ENCODE data around the gene SLC24A4. TPM values are rescaled to one million over a fixed set of nuclear protein-coding genes. Genes with fewer than 3 reads are reported as not detected.

The SLC24A4 gene
- total and polyA plus RNA-seq, 5 experiments from 2014 or later = 0.05 TPM; not detected in 4

DNA sequence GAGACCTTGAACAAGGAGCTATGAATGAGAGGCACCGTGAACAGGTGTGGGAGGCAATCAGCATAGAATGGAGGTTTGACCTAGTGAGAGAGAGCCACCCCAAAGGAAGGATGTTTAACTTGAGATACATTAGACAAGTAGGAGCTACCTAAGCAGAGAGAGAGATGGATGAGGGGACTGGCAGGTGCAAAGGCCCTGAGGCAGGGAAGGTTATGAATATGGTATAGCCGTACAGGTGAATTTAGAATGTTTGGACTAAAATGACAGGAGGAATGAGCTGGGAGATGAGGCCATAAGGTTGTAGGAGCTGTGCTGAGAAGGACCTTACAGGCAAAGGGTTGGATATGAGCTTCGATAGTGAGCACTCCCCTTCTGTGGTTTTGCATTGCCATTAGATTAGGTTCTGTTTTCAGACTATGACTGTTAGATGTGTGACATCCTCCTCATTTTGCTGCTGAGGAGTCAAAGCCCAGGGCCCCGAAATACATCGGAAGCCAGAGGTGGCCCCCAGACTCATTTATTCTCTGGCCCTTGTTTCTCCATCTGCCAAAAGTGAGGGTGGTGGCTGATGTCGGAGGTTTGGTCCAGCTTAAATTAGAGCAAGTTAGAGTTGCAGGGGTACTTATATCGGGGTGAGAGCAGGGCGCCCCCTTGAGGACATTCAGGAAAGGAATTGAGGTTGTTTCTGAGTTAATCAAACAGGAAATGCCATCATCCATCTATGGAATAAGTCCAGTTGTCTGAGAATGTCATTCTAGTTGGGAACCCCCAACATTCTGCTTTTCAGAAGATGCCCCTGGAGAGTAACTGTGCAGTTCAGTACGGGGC, 29.4 kb downstream of the SLC24A4 start:
- no peaks in the 10 kb centered on the region for H3K36me3 Mint-ChIP-seq
- H3K27ac Mint-ChIP-seq = peak overlapping the region in 2 of 10 donors; percentile 1 to 87
- H3K27me3 Mint-ChIP-seq = peaks cover 0 to 5% (median 1%) of the 10 kb centered on the region in 5 donors
- no peaks in the 10 kb centered on the region for H3K9me3 Mint-ChIP-seq
- H3K4me1 Mint-ChIP-seq = peaks cover 0 to 4% (median 1%) of the 10 kb centered on the region in 4 donors
- ATAC-seq (no peak), DNase-seq (peak in 2 of 10 donors; percentile 5 to 12)
- no peak overlapping the region for H3K4me3 Mint-ChIP-seq
- POLR2A ChIA-PET = no interaction called here

DNA sequence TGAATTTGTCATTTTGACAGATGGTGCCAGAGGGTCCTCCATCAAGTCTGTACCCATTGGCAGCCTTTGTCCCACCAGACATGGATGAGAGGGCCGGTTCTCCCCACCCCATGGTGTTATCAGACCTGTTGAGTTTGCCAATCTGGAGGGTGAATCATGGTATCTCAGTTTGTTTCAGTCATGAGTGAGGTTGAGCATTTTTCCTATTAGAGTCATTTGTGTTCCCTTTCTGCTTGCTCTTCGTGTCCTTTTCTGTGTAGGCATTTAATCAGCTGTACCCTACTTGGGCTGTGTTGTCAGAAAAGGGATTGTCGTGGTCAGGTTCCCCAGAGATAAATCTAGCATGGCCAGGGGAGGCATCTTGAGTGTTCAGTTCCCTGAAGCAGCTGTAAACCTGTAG, 30.5 kb downstream of the SLC24A4 start:
- no peak overlapping the region for H3K27ac Mint-ChIP-seq
- POLR2A ChIA-PET = no interaction called here
- H3K27me3 Mint-ChIP-seq = peaks cover 0 to 6% (median 1%) of the 10 kb centered on the region in 5 donors
- ATAC-seq (no peak), DNase-seq (no peak)
- H3K4me1 Mint-ChIP-seq = peaks cover 0 to 4% (median 1%) of the 10 kb centered on the region in 4 donors
- H3K36me3 Mint-ChIP-seq = no peaks in the 10 kb centered on the region
- H3K4me3 Mint-ChIP-seq = no peak overlapping the region
- H3K9me3 Mint-ChIP-seq = no peaks in the 10 kb centered on the region

DNA sequence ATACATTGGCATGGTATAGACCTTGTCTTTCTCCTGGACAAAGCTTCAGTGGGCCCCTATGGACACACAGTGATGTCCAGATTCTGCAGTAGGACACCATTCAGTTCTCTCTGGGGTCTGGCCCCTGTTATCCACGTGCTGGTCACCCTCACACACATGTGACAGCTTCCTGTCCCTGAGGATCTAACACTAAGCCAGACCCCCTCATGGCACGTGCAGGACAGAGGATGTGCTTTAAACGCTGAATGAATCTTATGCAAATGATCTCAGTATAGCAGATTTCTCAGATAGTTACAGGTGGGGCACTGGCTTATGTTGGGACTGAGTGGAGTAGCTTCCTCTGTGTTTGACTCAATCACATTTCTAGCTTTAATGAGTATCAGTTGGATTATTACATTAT, 33.7 kb downstream of the SLC24A4 start:
- H3K27ac Mint-ChIP-seq = peak overlapping the region in 1 of 10 donors; percentile 19
- DNase-seq = no peak
- no peak overlapping the region for H3K4me3 Mint-ChIP-seq
- H3K36me3 Mint-ChIP-seq = no peaks in the 10 kb centered on the region
- no peak for ATAC-seq
- peaks cover 0 to 4% (median 2%) of the 10 kb centered on the region in 4 donors for H3K4me1 Mint-ChIP-seq
- POLR2A ChIA-PET = no interaction called here
- no peaks in the 10 kb centered on the region for H3K9me3 Mint-ChIP-seq
- H3K27me3 Mint-ChIP-seq = peaks cover 0 to 8% (median 3%) of the 10 kb centered on the region in 5 donors

DNA sequence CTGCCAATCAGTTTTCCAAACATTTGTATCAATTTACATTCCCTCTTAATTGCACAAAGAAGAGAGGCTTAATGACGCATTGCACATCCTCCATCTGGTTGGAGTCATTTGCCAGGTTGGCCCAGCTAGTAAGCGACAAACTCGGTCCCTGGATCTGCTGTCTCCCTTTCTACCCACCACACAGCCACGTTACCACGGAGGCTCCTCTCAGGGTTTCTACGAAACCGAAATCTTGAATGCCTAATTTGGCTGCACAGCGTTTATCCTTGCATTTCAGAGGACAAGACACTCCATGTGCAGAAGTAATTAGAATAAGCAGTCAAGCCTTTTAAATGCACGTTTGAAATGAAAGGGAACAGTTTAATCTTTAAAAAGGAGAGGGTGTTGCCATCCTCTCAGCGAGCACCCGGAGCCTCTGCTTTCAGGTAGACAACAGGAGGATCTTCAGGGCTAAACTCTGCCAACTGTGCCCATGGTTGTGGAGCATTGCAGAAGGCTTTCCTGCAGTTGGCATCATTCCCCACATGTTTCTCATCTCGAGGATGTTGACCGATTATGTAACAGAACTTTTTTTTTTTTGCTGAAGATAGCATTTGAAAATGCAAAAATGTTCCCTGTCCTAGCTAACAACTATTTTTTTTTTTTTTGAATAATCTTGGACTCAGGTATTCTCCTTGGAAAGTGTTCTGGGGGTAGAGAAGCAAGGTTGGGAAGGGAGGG, 37.8 kb downstream of the SLC24A4 start:
- DNase-seq (no peak), ATAC-seq (no peak)
- peaks cover 0 to 2% (median 0%) of the 10 kb centered on the region in 4 donors for H3K4me1 Mint-ChIP-seq
- no peaks in the 10 kb centered on the region for H3K9me3 Mint-ChIP-seq
- H3K4me3 Mint-ChIP-seq = no peak overlapping the region
- peaks cover 7 to 20% (median 14%) of the 10 kb centered on the region in 5 donors for H3K27me3 Mint-ChIP-seq
- POLR2A ChIA-PET = no interaction called here
- no peak overlapping the region for H3K27ac Mint-ChIP-seq
- no peaks in the 10 kb centered on the region for H3K36me3 Mint-ChIP-seq

DNA sequence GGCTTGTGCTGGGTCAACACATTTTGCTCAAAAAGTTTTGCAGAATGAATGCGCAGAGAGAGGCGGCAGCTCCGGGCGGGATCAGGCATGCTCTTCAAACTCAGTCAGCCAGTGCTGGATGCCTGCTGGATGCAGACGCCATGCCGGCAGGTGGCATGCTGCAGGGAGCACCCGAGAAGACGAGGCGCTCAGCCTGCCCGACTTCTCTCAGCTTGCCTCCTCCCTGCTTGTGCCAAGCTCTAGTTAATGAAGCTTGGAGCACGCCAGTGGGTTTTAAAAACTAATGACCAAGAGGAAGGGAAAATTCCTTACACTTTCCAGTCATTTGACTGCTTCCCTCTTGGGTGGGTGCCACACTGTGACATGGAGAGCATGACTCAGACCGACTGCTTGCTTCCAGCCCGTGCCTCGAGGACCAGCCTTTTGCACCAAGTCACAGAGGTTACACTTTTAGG, 39.8 kb downstream of the SLC24A4 start:
- Mint-ChIP-seq H3K4me3 (no peak overlapping the region), H3K4me1 (peaks cover 0 to 2% (median 0%) of the 10 kb centered on the region in 4 donors), H3K9me3 (no peaks in the 10 kb centered on the region), H3K36me3 (no peaks in the 10 kb centered on the region), H3K27me3 (peaks cover 6 to 20% (median 14%) of the 10 kb centered on the region in 5 donors), H3K27ac (no peak overlapping the region)
- POLR2A ChIA-PET = no interaction called here
- no peak for ATAC-seq
- no peak for DNase-seq

DNA sequence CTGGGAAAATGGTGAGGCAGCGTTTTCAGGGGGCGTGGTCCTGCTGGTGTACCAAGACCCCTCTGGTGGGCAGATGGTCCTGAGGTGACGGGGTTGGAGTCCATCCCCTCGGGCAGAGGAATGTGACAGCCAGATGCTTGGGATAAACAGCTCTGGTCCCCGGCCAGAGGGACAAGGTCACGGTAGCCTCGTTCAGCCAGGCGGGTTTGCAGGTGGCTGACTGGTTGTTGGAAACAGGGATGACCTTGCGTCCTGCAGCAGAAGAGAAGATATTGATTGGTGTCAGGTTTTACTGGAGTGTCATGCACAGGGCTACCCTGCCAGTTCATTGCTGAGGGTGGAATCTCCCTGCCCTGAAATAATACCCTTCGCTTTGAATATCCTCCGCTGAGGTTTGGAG, 43.3 kb downstream of the SLC24A4 start:
- H3K27me3 Mint-ChIP-seq = peaks cover 6 to 20% (median 14%) of the 10 kb centered on the region in 5 donors
- ATAC-seq (no peak), DNase-seq (no peak)
- POLR2A ChIA-PET = no interaction called here
- no peak overlapping the region for H3K27ac Mint-ChIP-seq
- H3K4me1 Mint-ChIP-seq = peaks cover 0 to 1% (median 0%) of the 10 kb centered on the region in 4 donors
- no peak overlapping the region for H3K4me3 Mint-ChIP-seq
- no peaks in the 10 kb centered on the region for H3K36me3 Mint-ChIP-seq
- peaks cover 0 to 9% (median 0%) of the 10 kb centered on the region in 9 donors for H3K9me3 Mint-ChIP-seq

DNA sequence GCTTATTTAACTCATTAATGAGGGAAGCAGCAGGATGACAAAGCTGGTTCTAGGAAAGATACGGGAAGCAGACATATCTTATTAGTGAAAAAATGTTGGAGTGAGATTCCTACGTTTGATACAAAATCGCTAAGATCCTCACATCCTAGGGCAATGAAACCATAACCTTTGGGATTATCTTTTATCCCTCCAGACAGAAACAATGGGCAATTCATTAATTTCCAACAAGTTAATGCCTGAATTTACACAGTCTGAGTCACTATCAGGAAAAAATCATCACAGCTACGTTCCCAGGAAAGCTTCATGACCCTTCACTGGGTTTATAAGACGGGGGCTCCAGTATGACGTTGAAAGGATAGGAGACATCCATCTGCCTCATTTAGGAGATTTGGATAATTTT, 45.0 kb downstream of the SLC24A4 start:
- Mint-ChIP-seq H3K36me3 (no peaks in the 10 kb centered on the region), H3K4me3 (no peak overlapping the region), H3K9me3 (peaks cover 0 to 21% (median 0%) of the 10 kb centered on the region in 9 donors), H3K27me3 (peaks cover 3 to 10% (median 9%) of the 10 kb centered on the region in 5 donors), H3K27ac (no peak overlapping the region), H3K4me1 (no peaks in the 10 kb centered on the region)
- POLR2A ChIA-PET = no interaction called here
- ATAC-seq = no peak
- no peak for DNase-seq

DNA sequence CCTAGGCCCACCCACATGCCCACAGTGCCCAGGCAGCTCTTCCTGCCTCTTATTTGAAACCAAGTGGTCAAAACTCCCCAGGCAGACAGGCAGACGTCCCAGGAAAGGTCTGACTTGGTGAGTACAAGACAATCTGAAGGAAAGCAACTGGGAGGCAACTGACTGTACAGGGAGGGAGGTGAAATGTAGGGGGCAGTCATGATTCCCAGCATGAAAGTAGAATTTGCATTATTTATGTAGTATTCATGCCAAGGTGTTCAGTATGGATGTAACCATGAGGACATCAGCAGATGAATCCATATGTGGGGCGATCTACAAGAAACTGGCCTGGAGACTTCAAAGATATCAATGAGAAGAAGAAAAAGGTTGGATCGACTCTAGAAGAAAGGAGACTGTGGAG, 46.1 kb downstream of the SLC24A4 start:
- DNase-seq (no peak), ATAC-seq (no peak)
- H3K36me3 Mint-ChIP-seq = no peaks in the 10 kb centered on the region
- H3K27me3 Mint-ChIP-seq = peaks cover 0 to 6% (median 2%) of the 10 kb centered on the region in 5 donors
- no peaks in the 10 kb centered on the region for H3K4me1 Mint-ChIP-seq
- peaks cover 0 to 21% (median 0%) of the 10 kb centered on the region in 9 donors for H3K9me3 Mint-ChIP-seq
- no peak overlapping the region for H3K27ac Mint-ChIP-seq
- no peak overlapping the region for H3K4me3 Mint-ChIP-seq
- POLR2A ChIA-PET = interaction anchor here (0.5 kb wide), 1 partner anchor 217 kb away, joined by 3 read pairs; no protein-coding TSS in a partner anchor

DNA sequence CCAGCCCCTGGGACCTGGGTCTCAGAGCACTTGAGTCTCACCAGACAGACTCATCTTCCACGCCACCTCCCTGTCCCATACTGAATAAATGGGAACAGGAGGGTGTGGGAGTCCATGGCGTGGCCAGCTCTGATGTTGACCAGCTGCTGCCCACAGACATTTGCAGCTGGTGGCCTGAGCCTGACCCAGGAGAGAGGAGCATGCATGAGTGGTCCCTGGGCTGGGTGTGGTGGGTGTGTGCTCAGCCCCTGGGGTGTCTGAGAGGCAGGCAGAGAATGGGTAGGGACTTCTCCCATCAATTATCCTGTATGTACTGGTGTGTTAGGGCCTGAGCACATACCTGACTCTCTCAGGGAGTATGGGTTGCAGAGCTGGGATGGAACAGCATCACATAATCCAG, 49.3 kb downstream of the SLC24A4 start:
- H3K36me3 Mint-ChIP-seq = no peaks in the 10 kb centered on the region
- peak overlapping the region in 1 of 10 donors; percentile 48 for H3K27ac Mint-ChIP-seq
- H3K4me1 Mint-ChIP-seq = peaks cover 0 to 1% (median 0%) of the 10 kb centered on the region in 4 donors
- no peak for DNase-seq
- ATAC-seq = no peak
- H3K27me3 Mint-ChIP-seq = no peaks in the 10 kb centered on the region
- no peak overlapping the region for H3K4me3 Mint-ChIP-seq
- POLR2A ChIA-PET = no interaction called here
- H3K9me3 Mint-ChIP-seq = peaks cover 0 to 21% (median 0%) of the 10 kb centered on the region in 9 donors

DNA sequence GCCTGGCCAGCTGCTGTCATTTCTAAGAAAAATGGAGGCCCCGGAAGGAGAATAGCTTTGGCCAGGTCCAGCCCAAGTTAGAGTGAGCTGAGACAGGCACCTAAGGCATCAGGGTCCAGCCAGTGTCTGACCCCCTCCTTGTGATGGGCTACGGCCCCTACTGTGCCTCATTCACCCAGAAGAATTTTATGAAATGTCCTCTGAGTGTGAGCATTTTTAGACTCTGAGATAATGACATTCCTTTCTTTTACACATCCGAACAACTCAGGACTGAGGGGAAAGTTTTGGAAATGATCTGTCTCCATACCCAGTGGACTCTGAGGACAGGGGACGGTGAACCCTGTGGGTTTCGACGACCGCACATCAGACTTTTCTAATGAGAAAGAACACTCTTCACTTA, 50.4 kb downstream of the SLC24A4 start:
- H3K36me3 Mint-ChIP-seq = no peaks in the 10 kb centered on the region
- ATAC-seq (no peak), DNase-seq (no peak)
- POLR2A ChIA-PET = no interaction called here
- H3K27me3 Mint-ChIP-seq = no peaks in the 10 kb centered on the region
- H3K4me3 Mint-ChIP-seq = no peak overlapping the region
- H3K27ac Mint-ChIP-seq = no peak overlapping the region
- H3K4me1 Mint-ChIP-seq = peaks cover 0 to 3% (median 0%) of the 10 kb centered on the region in 4 donors
- peaks cover 0 to 21% (median 0%) of the 10 kb centered on the region in 9 donors for H3K9me3 Mint-ChIP-seq

DNA sequence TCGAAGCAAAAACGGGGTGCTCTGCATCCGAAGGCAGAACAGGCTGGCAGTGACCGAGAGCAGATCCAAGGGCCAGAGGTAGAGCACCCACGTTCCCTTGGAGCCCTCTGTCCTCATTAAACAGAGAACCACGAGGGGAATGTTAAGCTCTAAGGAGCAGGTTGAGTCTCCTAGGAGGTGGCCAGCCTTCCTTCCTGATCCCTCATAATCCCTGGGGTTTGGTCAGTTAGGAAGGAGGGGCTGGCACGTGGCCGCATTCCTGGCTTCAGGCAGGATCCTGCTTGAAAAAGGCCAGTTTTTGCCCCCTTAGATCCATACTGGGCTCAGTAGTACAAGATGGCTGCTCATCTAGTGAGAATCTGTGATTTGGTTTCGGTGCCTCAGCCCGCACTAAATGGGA, 57.2 kb downstream of the SLC24A4 start:
- Mint-ChIP-seq H3K4me3 (no peak overlapping the region), H3K4me1 (peaks cover 0 to 5% (median 0%) of the 10 kb centered on the region in 4 donors), H3K36me3 (no peaks in the 10 kb centered on the region), H3K27ac (no peak overlapping the region), H3K9me3 (peaks cover 0 to 2% (median 0%) of the 10 kb centered on the region in 9 donors), H3K27me3 (no peaks in the 10 kb centered on the region)
- ATAC-seq = no peak
- POLR2A ChIA-PET = no interaction called here
- no peak for DNase-seq

DNA sequence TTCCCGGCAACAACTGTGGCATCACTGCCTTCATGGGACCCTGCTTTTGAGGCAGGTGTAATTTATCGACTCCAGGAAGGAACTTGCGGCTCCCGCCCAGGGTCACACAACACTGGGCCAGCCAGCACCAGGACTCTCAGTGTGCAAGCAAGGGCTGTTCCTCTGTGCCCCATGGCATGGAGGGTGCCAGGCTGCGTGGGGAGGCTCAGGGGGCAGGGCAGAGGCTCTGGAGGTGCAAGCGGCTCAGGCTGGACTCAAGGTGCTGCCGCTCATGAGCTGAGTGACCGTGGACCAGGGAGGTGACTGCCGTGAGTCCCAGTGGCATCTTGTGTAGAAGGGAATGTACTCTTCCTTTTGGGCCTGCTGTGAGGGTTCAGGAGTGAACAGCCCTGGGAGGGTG, 57.6 kb downstream of the SLC24A4 start:
- Mint-ChIP-seq H3K27ac (no peak overlapping the region), H3K4me3 (no peak overlapping the region), H3K9me3 (peaks cover 0 to 2% (median 0%) of the 10 kb centered on the region in 9 donors), H3K27me3 (no peaks in the 10 kb centered on the region), H3K4me1 (peaks cover 0 to 5% (median 0%) of the 10 kb centered on the region in 4 donors), H3K36me3 (no peaks in the 10 kb centered on the region)
- ATAC-seq (no peak), DNase-seq (no peak)
- POLR2A ChIA-PET = no interaction called here

DNA sequence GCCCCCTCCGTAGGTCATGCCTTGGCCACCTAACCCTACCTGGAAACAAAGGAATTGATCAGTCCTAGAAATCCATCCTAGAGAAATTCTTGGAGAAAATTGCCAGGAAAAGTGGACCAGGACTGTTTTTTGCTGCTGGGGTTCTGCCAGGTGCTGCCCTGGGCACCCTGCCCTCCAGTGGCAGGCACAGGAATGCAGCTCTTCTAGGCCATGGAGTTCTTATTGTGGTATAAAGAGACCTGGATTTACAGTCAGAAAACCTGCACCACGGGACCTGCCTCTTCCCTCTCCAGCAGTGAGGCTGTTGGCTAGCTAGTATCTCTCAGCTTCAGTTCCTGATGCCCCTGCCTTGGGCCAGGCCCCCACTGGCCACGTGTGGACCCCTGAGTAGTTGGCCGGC, 59.7 kb downstream of the SLC24A4 start:
- DNase-seq = no peak
- Mint-ChIP-seq H3K27ac (peak overlapping the region in 2 of 10 donors; percentile 48 to 88), H3K4me3 (no peak overlapping the region), H3K9me3 (peaks cover 0 to 2% (median 0%) of the 10 kb centered on the region in 9 donors), H3K27me3 (no peaks in the 10 kb centered on the region), H3K4me1 (peaks cover 0 to 2% (median 0%) of the 10 kb centered on the region in 4 donors), H3K36me3 (no peaks in the 10 kb centered on the region)
- ATAC-seq = no peak
- POLR2A ChIA-PET = no interaction called here

Measured in naive thymus-derived CD8-positive, alpha-beta T cell (primary cell).